Measurements from ENCODE around the gene ENTPD1.

GRCh38 chr10:95741807-95742467 is 14.0 kb upstream of the ENTPD1 start:
- TF ChIP-seq CTCF (conservative IDR thresholded peaks at IDR 0.05 in 1 of 2, IDR thresholded peaks at IDR 0.05 in 1 of 2; ENCODE audit: low read depth in 1 of 2, low read length in 2 of 2) (no peak), EZH2 (IDR thresholded peaks at IDR 0.05; ENCODE audit: low read length, missing control alignments) (no peak)

All from fibroblast of lung (primary cell).